HG03378 (cell line): ENCODE measurements around the gene FLVCR1.
A peak's percentile ranks its signal among the peaks of the same experiment; 100 is the strongest.
"Not testable (repeated sequence)": the region's sequence is repeated elsewhere in the genome, so short reads cannot be mapped to it uniquely, and the experiment has no call there.

Experiments used
- ATAC-seq: cut with Tn5 transposase; IDR thresholded peaks from one replicate; pipeline ENCODE4 v1.9.1; 2021; ENCODE audit warnings: mild to moderate bottlenecking, moderate library complexity; ENCODE audit not compliant: unreplicated experiment

The FLVCR1 gene

DNA sequence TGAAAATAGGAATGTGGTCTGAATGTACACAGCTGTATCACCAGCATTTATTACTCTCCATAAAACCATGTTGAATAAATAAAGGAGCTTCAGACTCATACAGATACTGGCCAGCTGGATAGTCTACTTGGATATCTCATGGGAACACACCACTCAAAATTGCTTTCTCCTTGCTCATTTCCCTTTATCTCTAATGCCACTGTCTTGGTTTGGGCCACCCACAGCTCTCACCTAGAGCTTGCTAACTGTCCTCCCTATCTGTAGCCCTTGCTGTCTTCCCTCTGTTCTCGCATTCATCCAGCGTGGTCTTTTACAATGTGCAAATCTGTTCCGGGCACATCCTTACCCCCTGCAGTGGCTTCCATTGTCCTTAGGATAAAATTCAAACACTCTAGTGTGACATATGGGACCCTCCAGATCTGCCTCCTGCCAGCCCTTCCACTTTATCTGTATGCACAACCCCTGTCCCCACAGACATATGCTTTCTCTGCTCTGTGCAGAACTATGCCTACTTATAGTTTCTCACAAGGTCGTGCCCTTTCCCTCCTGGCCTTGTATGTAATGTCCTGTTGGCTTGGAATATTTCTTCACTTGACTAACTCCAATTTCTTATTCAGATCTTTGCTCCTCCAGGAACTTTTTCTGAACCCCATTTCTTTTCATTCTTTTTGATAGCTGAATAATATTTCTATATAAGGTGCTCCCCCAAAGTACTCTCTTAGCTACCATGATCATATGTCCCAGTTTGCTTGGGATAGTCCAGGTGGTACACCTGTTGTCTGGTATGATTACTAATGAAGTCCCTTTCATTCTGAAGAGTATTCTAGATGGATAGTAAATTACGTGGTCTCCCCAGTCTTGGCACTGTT, 2.9 kb downstream of the FLVCR1 start:
- ATAC-seq: no peak

DNA sequence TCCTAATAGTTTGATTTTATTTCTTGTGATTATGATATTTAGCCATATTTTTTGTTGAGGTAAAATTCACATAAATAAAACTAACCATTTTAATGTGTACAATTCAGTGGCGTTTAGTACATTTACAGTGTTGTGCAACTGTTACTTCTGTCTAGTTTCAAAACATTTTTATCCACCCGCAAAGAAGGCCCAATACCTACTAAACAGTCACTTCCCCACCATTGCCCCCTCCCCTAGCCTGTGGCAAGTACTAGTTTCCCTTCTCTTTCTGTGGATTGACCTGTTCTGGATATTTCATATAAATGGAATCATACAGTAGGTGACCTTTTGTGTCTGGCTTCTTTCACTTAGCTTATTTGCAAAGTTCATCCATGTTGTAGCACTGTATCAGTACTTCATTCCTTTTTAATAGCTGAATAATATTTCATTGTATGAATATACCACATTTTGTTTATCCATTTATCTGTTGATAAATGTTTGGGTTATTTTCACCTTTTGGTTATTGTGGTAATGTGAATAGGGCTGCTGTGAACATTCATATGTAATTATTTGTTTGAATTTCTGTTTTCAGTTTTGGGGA, 4.1 kb downstream of the FLVCR1 start:
- no peak for ATAC-seq

DNA sequence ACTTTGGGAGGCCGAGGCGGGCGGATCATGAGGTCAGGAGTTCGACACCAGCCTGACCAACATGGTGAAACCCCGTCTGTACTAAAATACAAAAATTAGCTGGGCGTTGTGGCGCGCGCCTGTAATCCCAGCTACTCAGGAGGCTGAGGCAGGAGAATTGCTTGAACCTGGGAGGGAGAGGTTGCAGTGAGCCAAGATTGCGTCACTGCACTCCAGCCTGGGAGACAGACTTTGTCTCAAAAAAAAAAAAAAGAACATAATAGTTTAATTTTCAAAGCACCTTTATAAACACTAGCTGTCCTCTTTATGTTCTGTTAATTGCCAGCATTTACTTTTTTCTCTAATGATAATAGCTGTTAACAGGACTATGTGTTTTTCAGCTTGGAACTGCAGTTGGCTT, 5.3 kb downstream of the FLVCR1 start:
- ATAC-seq: not testable (repeated sequence)

DNA sequence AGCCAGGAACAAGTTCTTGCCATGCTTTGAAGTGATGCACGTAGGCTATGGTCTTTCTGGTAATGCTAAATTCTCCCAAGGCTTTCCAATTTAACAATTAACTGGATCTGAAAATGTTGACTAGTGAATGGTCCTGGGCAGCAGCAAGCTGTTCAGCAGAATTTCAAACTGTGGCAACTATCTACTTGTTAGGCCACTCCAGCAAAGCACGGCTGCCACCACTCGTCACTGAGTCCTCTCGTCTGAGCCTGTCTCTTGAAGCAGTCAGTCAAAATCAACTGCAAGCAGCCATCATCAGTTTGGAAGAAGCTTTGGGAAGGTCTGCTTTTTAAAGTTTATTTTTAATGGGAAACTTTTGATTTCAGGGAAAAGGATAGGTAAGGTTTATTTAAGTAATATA, 6.1 kb downstream of the FLVCR1 start:
- ATAC-seq: no peak

DNA sequence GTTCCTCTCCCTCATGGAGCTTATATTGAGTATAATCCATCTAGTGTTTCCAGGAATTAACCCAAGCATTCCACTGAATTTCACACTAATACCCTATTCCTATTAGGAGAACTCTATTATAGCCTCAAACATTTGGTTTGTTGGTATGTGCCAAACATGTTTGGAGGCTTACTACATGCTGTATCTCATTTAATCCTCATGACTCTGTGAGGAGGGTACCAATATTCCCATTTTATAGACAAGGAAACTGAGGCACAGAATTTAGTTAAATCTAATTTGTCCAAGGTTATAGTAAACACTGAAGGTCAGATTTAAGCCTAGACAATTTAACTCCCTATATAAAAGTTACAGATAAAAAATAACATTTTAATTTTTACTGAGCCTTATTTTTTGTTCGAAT, 9.1 kb downstream of the FLVCR1 start:
- no peak for ATAC-seq

DNA sequence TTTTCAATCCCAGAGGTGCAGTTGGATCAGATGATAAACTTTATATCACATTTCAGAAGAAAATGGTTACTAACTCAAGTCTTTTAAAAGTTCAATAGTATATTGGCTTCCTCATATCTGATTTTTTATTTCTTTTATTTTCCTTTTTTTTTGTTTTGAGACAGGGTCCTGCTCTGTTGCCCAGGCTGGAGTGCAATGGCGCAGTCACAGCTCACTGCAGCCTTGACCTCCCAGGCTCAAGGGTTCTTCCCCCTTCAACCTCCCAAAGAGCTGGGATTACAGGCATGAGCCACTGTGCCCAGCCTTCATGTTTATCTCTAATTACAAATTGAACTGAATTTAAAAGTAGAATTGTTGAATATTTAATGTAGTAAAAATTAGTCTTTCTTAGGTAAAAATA, 13.9 kb downstream of the FLVCR1 start:
- no peak for ATAC-seq

DNA sequence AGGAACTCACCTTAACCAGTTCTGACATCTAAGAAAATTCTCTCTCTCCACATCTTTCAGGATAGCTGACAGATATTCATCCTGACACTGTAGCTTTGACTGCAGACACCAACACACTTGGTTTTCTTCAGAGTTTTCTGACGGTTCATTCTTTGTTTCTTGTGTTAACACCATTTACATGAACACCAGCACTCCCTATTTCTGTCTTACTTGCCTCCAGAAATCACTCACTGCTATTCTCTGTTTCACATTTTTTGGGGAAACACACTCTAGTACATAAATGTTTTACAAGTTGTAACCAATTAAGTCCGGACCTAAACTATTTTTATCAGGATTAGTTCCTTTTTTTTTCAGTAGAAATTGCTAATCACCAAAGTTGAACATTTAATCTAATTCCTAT, 15.4 kb downstream of the FLVCR1 start:
- peak; percentile 94 for ATAC-seq

DNA sequence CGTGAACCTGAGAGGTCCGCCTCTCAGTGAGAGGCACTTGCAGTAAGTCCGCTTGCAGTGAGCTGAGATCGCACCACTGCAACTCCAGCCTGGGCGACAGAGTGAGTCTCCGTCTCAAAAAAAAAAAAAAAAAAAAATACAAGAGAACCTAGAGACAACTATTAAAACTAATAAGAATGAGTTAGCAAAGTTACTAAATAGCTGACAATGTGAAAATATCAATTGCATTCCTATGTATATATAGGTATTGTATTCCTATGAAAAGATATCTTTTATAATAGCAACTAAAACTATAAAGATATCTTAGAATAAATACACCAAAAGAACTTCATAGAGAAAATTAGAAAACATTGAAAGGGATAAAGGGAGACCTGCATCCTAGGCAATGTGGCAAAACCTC, 20.3 kb downstream of the FLVCR1 start:
- no peak for ATAC-seq

DNA sequence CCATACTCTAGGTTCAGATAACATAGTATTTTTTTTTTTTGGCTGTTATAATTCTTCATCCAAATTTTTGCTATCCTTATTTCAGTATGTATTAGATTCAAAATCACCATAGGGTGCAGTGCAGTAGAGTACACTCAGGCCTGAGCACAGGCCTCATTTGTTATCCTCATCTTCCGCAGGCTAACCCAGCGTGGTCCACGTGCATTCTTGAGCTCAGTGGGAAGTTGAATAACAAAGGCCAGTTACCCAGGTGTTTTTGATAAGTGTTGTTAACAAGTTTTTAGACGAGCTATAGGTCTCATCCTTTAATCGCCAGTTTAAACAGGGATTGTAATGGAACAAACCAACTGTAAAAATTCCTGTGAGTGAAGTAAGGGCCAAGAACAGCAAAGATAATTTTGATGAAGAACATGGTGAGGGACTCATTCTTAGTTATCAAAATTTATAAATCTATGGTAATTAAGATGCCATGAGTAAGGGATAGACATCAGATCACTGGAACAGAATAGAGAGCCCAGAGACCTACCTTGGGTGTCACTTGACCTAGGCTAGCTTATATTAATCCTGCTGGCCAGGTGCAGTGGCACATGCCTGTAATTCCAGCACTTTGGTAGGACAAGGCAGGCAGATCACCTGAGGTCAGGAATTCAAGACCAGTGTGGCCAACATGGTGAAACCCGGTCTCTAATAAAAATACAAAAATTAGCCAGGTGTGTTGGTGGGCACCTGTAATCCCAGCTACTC, 22.0 kb downstream of the FLVCR1 start:
- no peak for ATAC-seq

DNA sequence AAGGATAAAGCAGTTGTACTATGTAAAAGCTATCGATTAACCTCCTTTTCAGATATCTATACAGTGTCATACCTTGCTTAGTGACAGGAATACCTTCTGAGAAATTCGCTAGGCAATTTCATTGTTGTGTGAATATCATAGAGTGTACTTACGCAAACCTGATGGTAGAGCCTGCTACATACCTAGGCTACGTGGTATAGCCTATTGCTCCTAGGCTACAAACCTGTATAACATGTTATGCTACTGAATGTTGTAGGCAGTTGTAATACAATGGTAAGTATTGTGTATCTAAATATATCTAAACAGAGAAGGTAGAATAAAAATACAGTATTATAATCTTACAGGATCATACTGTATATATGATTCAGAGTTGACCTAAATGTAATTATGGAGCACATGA, 26.5 kb downstream of the FLVCR1 start:
- no peak for ATAC-seq

DNA sequence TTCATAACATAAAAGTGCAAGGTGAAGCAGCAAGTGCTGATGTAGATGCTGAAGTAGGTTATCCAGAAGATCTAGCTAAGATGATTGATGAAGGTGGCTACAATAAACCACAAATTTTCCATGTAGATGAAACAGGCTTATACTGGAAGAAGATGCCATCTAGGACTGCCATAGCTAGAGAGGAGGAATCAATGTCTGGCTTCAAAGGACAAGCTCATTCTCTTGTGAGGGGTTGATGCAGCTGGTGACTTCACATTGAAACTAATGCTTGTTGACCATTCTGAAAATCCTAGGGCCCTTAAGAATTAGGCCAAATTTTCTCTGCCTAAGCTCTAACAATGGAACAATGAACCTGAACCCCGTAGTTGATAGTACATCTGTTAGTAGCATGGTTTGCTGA, 34.0 kb downstream of the FLVCR1 start:
- no peak for ATAC-seq

DNA sequence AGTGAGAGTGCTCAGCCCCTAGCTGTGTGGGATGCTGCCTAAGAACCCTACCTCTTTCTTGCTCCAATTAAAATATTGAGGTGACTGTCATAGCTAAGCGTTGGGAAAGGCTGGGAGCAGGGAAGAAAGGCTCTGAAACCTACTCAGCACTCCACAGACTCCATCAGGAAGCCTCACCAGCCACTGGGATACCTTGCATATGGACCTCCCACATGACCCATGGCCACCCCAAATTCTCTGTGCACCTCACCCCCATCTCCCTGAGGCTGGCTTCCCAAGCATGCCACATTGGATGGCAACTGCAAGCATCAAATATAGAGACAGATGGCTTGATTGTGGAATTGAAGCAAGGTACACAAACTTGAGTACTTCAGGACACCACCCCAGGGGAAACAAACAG, 41.8 kb downstream of the FLVCR1 start:
- ATAC-seq: no peak

DNA sequence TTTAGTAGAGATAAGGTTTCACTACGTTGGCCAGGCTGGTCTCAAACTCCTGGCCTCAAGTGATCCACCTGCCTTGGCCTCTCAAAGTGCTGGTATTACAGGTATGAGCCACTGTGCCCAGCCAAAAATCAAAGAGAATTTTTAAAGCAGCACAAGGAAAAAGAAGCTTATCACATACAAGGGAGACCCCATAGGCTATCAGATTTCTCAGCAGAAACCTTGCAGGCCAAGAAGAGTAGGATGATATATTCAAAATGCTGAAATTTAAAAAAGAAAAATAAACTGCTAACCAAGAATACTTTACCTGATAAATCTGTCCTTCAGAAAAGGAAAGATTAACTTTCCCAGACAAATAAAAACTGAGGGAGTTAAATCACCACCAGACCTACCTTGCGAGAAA, 43.2 kb downstream of the FLVCR1 start:
- no peak for ATAC-seq

DNA sequence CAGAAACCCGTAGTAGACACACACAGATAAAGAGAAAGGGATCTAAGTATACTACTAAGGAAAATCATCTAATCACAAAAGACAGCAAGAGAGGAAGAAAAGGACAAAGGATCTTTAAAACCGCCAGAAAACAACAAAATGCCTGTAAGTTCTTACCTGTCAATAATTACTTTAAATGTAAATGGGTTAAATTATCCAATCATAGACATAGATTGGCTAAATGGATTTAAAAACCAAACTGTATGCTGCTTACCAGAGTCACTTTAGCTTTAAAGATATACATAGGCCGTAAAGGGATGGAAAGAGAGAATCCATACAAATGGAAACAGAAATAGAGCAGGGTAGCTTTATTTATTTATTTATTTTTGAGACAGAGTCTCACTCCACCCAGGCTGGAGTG, 44.0 kb downstream of the FLVCR1 start:
- no peak for ATAC-seq

DNA sequence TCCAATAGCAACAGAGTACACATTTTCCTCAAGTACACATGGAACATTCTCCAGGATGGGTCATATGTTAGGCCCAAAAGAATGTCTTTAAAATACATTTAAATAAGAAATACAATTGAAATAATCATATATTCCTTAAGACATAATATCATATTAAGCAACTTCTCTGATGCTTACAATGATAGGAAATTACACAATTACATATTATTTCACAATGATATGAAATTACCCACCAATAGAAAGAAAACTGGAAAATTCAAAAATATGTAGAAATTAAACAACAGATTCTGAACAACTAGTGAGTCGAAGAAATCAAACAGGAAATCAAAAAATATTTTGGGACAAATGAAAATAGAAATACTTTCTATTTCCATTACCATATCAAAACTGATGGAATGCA, 45.6 kb downstream of the FLVCR1 start:
- ATAC-seq: no peak

DNA sequence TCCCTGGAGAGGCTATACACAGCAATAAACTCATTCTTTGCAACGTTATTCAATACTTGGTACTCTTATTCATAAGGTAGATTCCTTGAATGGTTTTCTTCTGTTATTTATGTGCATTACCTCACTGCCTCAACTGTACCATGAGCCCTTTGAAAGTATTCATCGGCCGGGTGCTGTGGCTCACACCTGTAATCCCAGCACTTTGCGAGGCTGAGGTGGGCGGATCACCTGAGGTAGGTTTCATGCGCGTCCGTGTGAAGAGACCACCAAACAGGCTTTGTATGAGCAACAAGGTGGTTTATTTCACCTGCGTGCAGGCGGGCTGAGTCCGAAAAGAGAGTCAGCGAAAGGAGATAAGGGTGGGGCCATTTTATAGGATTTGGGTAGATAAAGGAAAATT, 50.0 kb downstream of the FLVCR1 start:
- not testable (repeated sequence) for ATAC-seq

DNA sequence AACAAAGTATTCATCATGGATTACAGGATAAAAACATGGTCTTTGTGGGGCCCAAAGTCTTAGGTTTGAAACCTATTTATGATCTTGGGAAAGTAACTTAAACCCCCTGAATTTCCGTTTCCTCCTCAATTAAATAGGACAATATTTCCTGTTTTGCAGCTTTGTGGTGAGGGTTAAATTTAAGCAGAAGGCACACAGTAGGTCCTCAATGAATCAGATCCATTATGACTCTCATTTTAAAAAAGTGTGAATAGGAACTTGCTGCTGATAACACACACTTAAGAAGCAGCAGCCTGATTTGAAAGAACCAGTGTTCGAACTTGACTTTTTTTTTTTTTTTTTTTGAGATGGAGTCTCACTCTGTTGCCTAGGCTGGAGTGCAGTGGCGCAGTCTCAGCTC, 50.9 kb downstream of the FLVCR1 start:
- no peak for ATAC-seq

DNA sequence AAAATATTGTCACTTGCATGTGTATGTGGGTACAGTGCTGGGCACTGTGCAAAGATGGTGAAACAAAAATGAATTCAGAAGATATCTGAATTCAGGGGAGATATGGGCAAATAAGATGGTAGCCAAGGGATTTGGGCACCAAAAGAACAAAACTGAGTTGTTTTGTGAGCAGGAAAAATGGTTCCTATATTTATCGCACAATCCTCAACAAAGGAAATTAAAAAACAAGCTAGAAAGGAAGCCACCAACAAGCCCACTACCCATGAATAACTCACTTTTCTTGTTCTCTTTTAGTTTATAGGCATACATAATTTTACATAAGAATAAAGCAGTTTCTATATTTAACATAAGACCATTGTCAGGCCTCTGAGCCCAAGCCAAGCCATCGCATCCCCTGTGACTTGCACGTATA, 51.6 kb downstream of the FLVCR1 start:
- ATAC-seq: no peak

DNA sequence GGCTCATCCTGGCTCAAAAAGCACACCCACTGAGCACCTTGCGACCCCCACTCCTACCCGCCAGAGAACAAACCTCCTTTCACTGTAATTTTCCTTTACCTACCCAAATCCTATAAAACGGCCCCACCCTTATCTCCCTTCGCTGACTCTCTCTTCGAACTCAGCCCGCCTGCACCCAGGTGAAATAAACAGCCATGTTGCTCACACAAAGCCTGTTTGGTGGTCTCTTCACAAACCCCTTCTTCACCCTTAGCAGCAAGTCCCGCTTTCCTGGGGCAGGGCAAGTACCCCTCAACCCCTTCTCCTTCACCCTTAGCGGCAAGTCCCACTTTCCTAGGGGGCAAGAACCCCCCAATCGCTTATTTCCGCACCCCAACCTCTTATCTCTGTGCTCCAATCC, 52.1 kb downstream of the FLVCR1 start:
- ATAC-seq: not testable (repeated sequence)

DNA sequence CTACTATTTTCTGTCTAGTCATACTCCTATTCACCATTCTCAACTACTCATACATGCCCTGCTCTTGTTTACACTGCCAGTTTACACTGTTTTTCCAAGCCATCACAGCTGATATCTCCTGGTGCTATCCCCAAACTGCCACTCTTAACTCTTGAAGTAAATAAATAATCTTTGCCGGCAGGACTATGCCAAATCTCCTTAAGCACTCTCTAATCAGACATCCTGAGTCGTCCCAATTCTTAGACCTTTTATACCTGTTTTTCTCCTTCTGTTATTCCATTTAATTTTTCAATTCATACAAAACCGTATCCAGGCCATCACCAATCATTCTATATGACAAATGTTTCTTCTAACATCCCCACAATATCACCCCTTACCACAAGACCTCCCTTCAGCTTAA, 55.6 kb downstream of the FLVCR1 start:
- ATAC-seq: not testable (repeated sequence)

DNA sequence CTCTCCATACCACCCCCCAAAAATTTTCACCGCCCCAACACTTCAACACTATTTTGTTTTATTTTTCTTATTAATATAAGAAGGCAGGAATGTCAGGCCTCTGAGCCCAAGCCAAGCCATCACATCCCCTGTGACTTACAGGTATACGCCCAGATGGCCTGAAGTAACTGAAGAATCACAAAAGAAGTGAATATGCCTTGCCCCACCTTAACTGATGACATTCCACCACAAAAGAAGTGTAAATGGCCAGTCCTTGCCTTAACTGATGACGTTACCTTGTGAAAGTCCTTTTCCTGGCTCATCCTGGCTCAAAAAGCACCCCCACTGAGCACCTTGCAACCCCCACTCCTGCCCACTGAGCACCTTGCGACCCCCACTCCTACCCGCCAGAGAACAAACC, 56.0 kb downstream of the FLVCR1 start:
- not testable (repeated sequence) for ATAC-seq

DNA sequence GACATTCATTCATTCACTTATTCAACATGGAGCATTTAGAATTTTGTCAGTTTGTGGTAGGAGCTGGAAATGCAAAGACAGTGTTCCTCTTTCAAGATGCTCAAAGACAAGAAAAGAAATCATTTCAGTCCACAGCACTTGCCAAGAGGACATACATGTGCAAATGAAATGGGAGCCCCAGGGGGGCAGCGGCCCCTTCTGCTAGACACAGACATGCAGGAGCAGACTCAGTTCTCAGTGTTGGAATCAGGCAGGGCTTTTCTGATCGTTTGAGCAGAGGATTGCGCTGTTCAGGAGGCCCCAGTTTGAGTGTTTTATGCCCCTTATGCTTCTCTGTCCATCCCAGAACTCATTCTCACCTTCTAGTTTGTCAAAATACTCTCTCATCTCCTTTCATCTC, 56.7 kb downstream of the FLVCR1 start:
- ATAC-seq: no peak
